Epithelial cell of esophagus (primary cell): Measurements from ENCODE around the gene PGM2.

Source experiments
- DNase-seq: peaks from one replicate; pipeline ENCODE4 v3.0.0; 2010; ENCODE audit warnings: low read depth
- H3K4me3 ChIP-seq: 2 replicates; pipeline ENCODE4 v1.5.1; 2011; ENCODE audit warnings: mild to moderate bottlenecking, low read length, control low read depth
- CTCF ChIP-seq: IDR thresholded peaks from 2 replicates; pipeline ENCODE4 v1.5.1; 2011; ENCODE audit warnings: low read depth, mild to moderate bottlenecking, low read length, control low read depth, inconsistent platforms; ENCODE audit not compliant: insufficient read depth; ENCODE audit errors: missing control alignments

PGM2 gene

GRCh38 chr4:37873386-37873785, 46.9 kb downstream of the PGM2 start:
- no peak overlapping the region for H3K4me3 ChIP-seq
- no peak for TF ChIP-seq CTCF
- DNase-seq: peak; percentile 79

DNA sequence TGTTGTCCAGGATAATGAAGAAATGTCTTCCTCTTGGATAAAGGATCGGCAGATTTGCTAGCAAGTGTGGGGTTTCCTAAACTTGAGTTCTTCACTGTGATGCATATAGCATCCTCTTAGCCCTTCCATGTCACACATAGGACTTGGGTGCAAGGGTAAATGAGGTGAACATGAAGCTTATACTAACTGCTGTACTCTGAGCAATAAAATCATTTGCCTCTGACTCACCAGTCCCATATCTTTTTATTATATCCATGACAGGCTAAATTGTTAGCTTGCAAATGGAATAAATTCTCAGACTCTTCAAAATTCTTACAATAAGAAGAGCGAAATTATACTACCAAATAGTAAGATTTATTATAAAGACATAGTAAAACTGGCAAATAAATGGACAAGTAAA, 49.7 kb downstream of the PGM2 start:
- TF ChIP-seq CTCF: no peak
- no peak for DNase-seq
- no peak overlapping the region for H3K4me3 ChIP-seq

DNA sequence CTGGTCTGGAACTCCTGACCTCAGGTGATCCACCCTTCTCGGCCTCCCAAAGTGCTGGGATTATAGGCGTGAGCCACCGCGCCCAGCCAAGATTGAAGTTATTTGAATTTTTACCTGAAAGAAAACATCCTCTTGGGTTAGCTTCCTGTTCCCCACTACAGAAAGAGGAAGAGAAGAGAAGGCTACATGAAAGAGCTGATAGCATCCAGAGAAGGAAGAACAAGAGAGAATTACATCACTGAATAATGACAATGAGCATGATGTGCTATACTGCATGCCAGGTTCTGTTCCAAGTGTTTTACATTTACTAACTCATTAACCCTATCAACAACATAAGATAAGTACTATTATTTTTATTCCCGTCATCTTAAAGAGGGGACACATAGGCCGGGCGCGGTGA, 52.9 kb downstream of the PGM2 start:
- no peak overlapping the region for H3K4me3 ChIP-seq
- DNase-seq: no peak
- TF ChIP-seq CTCF: no peak

- no peak for TF ChIP-seq CTCF
- H3K4me3 ChIP-seq: no peak overlapping the region
- no peak for DNase-seq
Measured at GRCh38 chr4:37881811-37882210, 55.3 kb downstream of the PGM2 start.

GRCh38 chr4:37882665-37883296, 56.3 kb downstream of the PGM2 start:
- no peak overlapping the region for H3K4me3 ChIP-seq
- TF ChIP-seq CTCF: no peak
- no peak for DNase-seq

DNA sequence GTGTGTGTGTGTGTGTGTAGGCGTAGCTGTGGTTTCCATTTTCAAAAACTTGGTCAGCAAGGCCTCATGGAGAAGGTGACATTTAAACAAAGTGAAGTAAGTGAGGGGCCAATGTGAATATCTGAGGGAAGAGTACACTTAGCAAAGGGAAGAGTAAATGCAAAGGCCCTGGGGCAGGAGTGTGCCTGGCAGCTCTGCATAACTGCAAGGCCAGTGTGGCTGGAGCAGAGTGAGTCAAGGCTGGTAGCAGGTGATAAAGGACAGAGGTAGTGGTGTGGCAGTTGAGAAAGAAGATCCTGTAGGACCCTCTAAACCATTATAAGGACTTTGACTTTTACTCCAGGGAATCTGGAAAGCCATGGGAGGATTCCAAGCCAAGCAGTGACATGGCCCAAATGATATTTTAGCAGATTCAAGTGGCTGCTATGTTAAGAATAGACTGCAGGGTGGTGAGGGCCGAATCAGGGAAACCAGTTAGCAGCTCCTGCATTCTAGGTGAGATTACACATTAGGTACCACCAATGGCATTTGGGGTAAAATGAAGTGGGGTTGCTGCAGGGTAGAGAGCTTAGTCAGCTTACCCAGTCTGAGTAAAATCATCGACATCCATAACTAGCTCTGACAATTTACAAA, 58.5 kb downstream of the PGM2 start:
- no peak for TF ChIP-seq CTCF
- DNase-seq: no peak
- no peak overlapping the region for H3K4me3 ChIP-seq

GRCh38 chr4:37885496-37885895, 59.0 kb downstream of the PGM2 start:
- H3K4me3 ChIP-seq: no peak overlapping the region
- no peak for TF ChIP-seq CTCF
- DNase-seq: no peak
